CD4-positive, CD25-positive, alpha-beta regulatory T cell (primary cell): Measurements from ENCODE around the gene NOXO1. TPM values are rescaled to one million over a fixed set of nuclear protein-coding genes. Genes with fewer than 3 reads are reported as not detected.
A peak's percentile ranks its signal among the peaks of the same experiment; 100 is the strongest.
"Not testable (repeated sequence)": the region's sequence is repeated elsewhere in the genome, so short reads cannot be mapped to it uniquely, and the experiment has no call there.

Source experiments
- ATAC-seq, 2 donors: fragments of 150-1000 bp; cut with Tn5 transposase; one replicate each; pipeline ENCODE4 v1.10.0; 2021; ENCODE audit warnings: low read depth in 2 of 2, moderate number of reproducible peaks in 2 of 2, moderate library complexity in 1 of 2
- DNase-seq, 3 donors: peaks; one replicate each; pipeline versions ENCODE4 v3.0.0 to v3.0.0-alpha.2; 2012 to 2022; ENCODE audit warnings: mixed read lengths in 1 of 3
- H3K27ac ChIP-seq: one replicate; pipeline ENCODE4 v1.7.0; 2013; ENCODE audit warnings: mild to moderate bottlenecking, low read length; ENCODE audit not compliant: insufficient read depth, poor library complexity, severe bottlenecking
- H3K27me3 ChIP-seq: one replicate; pipeline ENCODE4 v1.7.0; 2013; ENCODE audit warnings: low read length; ENCODE audit not compliant: control insufficient read depth, insufficient read depth
- H3K36me3 ChIP-seq: one replicate; pipeline ENCODE4 v1.7.0; 2013; ENCODE audit warnings: mild to moderate bottlenecking, low read length, moderate library complexity; ENCODE audit not compliant: control insufficient read depth, insufficient read depth
- H3K4me1 ChIP-seq: 2 replicates; pipeline ENCODE4 v1.7.0; 2013; ENCODE audit warnings: mild to moderate bottlenecking, low read length; ENCODE audit not compliant: insufficient read depth, control insufficient read depth, poor library complexity, severe bottlenecking
- H3K4me3 ChIP-seq: one replicate; pipeline ENCODE4 v1.7.0; 2013; ENCODE audit warnings: low read depth, mild to moderate bottlenecking, low read length, moderate library complexity
- H3K9me3 ChIP-seq, 2 experiments: 1 replicate in 1 of 2; 2 replicates in 1 of 2; pipeline ENCODE4 v1.7.0; 2013; ENCODE audit warnings: low read length in 2 of 2, mild to moderate bottlenecking in 1 of 2, moderate library complexity in 1 of 2; ENCODE audit not compliant: control insufficient read depth in 2 of 2
- H3K27ac Mint-ChIP-seq, 3 donors: one replicate each; pipeline ENCODE4 v1.8.0; 2020 to 2022; ENCODE audit warnings: mild to moderate bottlenecking in 3 of 3, mixed read lengths in 3 of 3, moderate library complexity in 2 of 3
- H3K27me3 Mint-ChIP-seq: one replicate; pipeline ENCODE4 v1.8.0; 2022; ENCODE audit warnings: mild to moderate bottlenecking, mixed read lengths
- H3K36me3 Mint-ChIP-seq: one replicate; pipeline ENCODE4 v1.8.0; 2020; ENCODE audit warnings: mixed read lengths
- H3K4me1 Mint-ChIP-seq, 4 donors: one replicate each; pipeline ENCODE4 v1.8.0; 2020 to 2022; ENCODE audit warnings: mixed read lengths in 4 of 4, mild to moderate bottlenecking in 1 of 4
- H3K4me3 Mint-ChIP-seq, 4 donors: one replicate each; pipeline ENCODE4 v1.8.0; 2020 to 2022; ENCODE audit warnings: mild to moderate bottlenecking in 4 of 4, mixed read lengths in 4 of 4, moderate library complexity in 3 of 4
- H3K9me3 Mint-ChIP-seq, 7 donors: one replicate each; pipeline ENCODE4 v1.8.0; 2020 to 2022; ENCODE audit warnings: mixed read lengths in 7 of 7, mild to moderate bottlenecking in 3 of 7, moderate library complexity in 2 of 7
- polyA plus RNA-seq, 4 donors: library from polyadenylated mRNA; unstranded; fragments of 300-500 nt; fragmentation: Illumina TruSeq; gene quantifications; one replicate each; pipeline ENCODE4 v1.2.3, GENCODE V29; 2021
- total RNA-seq: library from RNA; stranded (reverse); gene quantifications from one replicate; pipeline ENCODE4 v1.2.3, GENCODE V29; 2022

The NOXO1 gene
- total and polyA plus RNA-seq, 5 donors from 2014 or later: 0.16 to 0.47 (median 0.35) TPM; not detected in 2

- peak within 1 kb of the TSS; percentile 74 for H3K4me3 ChIP-seq
- H3K4me1 ChIP-seq: peaks cover 46% of the 10 kb centered on the region
- peaks cover 6% of the 10 kb centered on the region for H3K27me3 Mint-ChIP-seq
- H3K9me3 Mint-ChIP-seq: peaks cover 0 to 4% (median 0%) of the 10 kb centered on the region in 7 donors
- DNase-seq: peak; percentile 98 to 99 (median 99)
- H3K36me3 Mint-ChIP-seq: peaks cover 18% of the 10 kb centered on the region
- H3K27ac ChIP-seq: peak within 1 kb of the TSS; percentile 98
- peaks cover 16% of the 10 kb centered on the region for H3K36me3 ChIP-seq
- peak within 1 kb of the TSS; percentile 97 to 98 (median 97) for H3K27ac Mint-ChIP-seq
- no peaks in the 10 kb centered on the region for H3K27me3 ChIP-seq
- ATAC-seq: peak; percentile 93 to 95
- peaks cover 11 to 50% (median 32%) of the 10 kb centered on the region in 4 donors for H3K4me1 Mint-ChIP-seq
- no peaks in the 10 kb centered on the region for H3K9me3 ChIP-seq
- peak within 1 kb of the TSS; percentile 94 to 97 (median 96) for H3K4me3 Mint-ChIP-seq
Observed at GRCh38 chr16:1964506-1965395, 16.5 kb downstream of the NOXO1 start, which contains the start of gene RPS2. TSS of gene RPS2 (minus strand) at chr16:1964826. CDS start at chr16:1964625, 201 bp downstream.

- Mint-ChIP-seq H3K27ac (peak overlapping the region; percentile 95 to 98 (median 97)), H3K27me3 (peaks cover 6% of the 10 kb centered on the region), H3K9me3 (peaks cover 0 to 4% (median 0%) of the 10 kb centered on the region in 7 donors), H3K36me3 (peaks cover 18% of the 10 kb centered on the region), H3K4me1 (peaks cover 11 to 55% (median 32%) of the 10 kb centered on the region in 4 donors), H3K4me3 (peak overlapping the region; percentile 94 to 97 (median 96))
- ATAC-seq (peak in 1 of 2 donors; percentile 6), DNase-seq (peak in 2 of 3 donors; percentile 23 to 49)
- Histone ChIP-seq H3K27ac (peak overlapping the region; percentile 98), H3K4me1 (peaks cover 52% of the 10 kb centered on the region), H3K27me3 (no peaks in the 10 kb centered on the region), H3K9me3 (no peaks in the 10 kb centered on the region), H3K36me3 (peaks cover 16% of the 10 kb centered on the region), H3K4me3 (peak overlapping the region; percentile 74)
Observed at GRCh38 chr16:1963806-1964505, 17.3 kb downstream of the NOXO1 start.

- peaks cover 11 to 56% (median 32%) of the 10 kb centered on the region in 4 donors for H3K4me1 Mint-ChIP-seq
- H3K27me3 Mint-ChIP-seq: not testable (repeated sequence)
- peak overlapping the region; percentile 98 for H3K27ac ChIP-seq
Observed at GRCh38 chr16:1962161-1963153, 18.8 kb downstream of the NOXO1 start.

GRCh38 chr16:1961651-1962067, 19.6 kb downstream of the NOXO1 start:
- Mint-ChIP-seq H3K4me1 (peaks cover 11 to 56% (median 32%) of the 10 kb centered on the region in 4 donors), H3K36me3 (peaks cover 18% of the 10 kb centered on the region), H3K4me3 (peak overlapping the region; percentile 62 to 97 (median 82)), H3K27ac (peak overlapping the region in 2 of 3 donors; percentile 48 to 54), H3K27me3 (peaks cover 6% of the 10 kb centered on the region), H3K9me3 (peaks cover 0 to 4% (median 0%) of the 10 kb centered on the region in 7 donors)
- Histone ChIP-seq H3K27me3 (no peaks in the 10 kb centered on the region), H3K27ac (peak overlapping the region; percentile 41), H3K4me3 (no peak overlapping the region), H3K36me3 (peaks cover 16% of the 10 kb centered on the region), H3K9me3 (no peaks in the 10 kb centered on the region), H3K4me1 (peaks cover 55% of the 10 kb centered on the region)
- DNase-seq (peak in 1 of 3 donors; percentile 28), ATAC-seq (no peak)

More at GRCh38 chr16:1962161-1963153, 18.8 kb downstream of the NOXO1 start:
- H3K36me3 ChIP-seq: peaks cover 16% of the 10 kb centered on the region
- ATAC-seq, H3K9me3 ChIP-seq, H3K4me3 ChIP-seq, H3K9me3 Mint-ChIP-seq, DNase-seq, H3K27me3 ChIP-seq: not testable (repeated sequence)
- H3K4me1 ChIP-seq: peaks cover 55% of the 10 kb centered on the region
- Mint-ChIP-seq H3K36me3 (peaks cover 18% of the 10 kb centered on the region), H3K27ac (peak overlapping the region; percentile 95 to 98 (median 97)), H3K4me3 (peak overlapping the region; percentile 94 to 97 (median 96))

- Mint-ChIP-seq H3K36me3 (peaks cover 18% of the 10 kb centered on the region), H3K4me1 (peaks cover 11 to 53% (median 32%) of the 10 kb centered on the region in 4 donors), H3K4me3 (peak overlapping the region; percentile 89 to 97 (median 92)), H3K27me3 (peaks cover 6% of the 10 kb centered on the region), H3K9me3 (peaks cover 0 to 4% (median 0%) of the 10 kb centered on the region in 7 donors), H3K27ac (peak overlapping the region; percentile 90 to 96 (median 93))
- DNase-seq: peak in 1 of 3 donors; percentile 32
- peaks cover 16% of the 10 kb centered on the region for H3K36me3 ChIP-seq
- H3K27ac ChIP-seq: peak overlapping the region; percentile 41
- no peaks in the 10 kb centered on the region for H3K27me3 ChIP-seq
- no peaks in the 10 kb centered on the region for H3K9me3 ChIP-seq
- ATAC-seq: no peak
- peaks cover 54% of the 10 kb centered on the region for H3K4me1 ChIP-seq
- H3K4me3 ChIP-seq: peak overlapping the region; percentile 64
Observed at GRCh38 chr16:1960665-1961630, 20.3 kb downstream of the NOXO1 start.

- Mint-ChIP-seq H3K9me3 (peaks cover 0 to 4% (median 0%) of the 10 kb centered on the region in 7 donors), H3K36me3 (peaks cover 18% of the 10 kb centered on the region), H3K27ac (peak within 1 kb of the TSS; percentile 90 to 96 (median 93)), H3K4me3 (peak within 1 kb of the TSS; percentile 89 to 97 (median 92)), H3K4me1 (peaks cover 11 to 47% (median 26%) of the 10 kb centered on the region in 4 donors), H3K27me3 (no peaks in the 10 kb centered on the region)
- ATAC-seq: peak; percentile 90 to 93
- Histone ChIP-seq H3K27ac (peak within 1 kb of the TSS; percentile 56), H3K27me3 (no peaks in the 10 kb centered on the region), H3K4me1 (peaks cover 46% of the 10 kb centered on the region), H3K9me3 (no peaks in the 10 kb centered on the region), H3K4me3 (peak within 1 kb of the TSS; percentile 64), H3K36me3 (peaks cover 16% of the 10 kb centered on the region)
- peak; percentile 85 to 90 (median 89) for DNase-seq
Observed at GRCh38 chr16:1959269-1960039, 21.8 kb downstream of the NOXO1 start, which contains the start of gene NDUFB10. TSS of gene NDUFB10 (plus strand) at chr16:1959538. CDS start at chr16:1959625, 87 bp downstream.
